BJ (cell line): ENCODE data around the gene MAGI1. TPM values are rescaled to one million over a fixed set of nuclear protein-coding genes. Genes with fewer than 3 reads are reported as not detected.

Experiments
- CTCF ChIA-PET: fragments of 350-600 bp; formaldehyde crosslinking; extraction: SDS; loops from one replicate; lab custom pipeline; 2021; ENCODE audit warnings: antibody characterized with exemption, inconsistent platforms; lab: Yijun Ruan, JAX
- POLR2A ChIA-PET: fragments of 300-600 bp; sonication (Branson Sonifier 250); formaldehyde crosslinking; extraction: SDS; loops from one replicate; lab custom pipeline; 2021; ENCODE audit warnings: antibody characterized with exemption; lab: Charles Lee
- DNase-seq: peaks from one replicate; pipeline ENCODE4 v3.0.0-alpha.2; 2011; ENCODE audit warnings: low read depth
- H3K27me3 ChIP-seq: 2 replicates; pipeline ENCODE4 v1.6.0; 2011; ENCODE audit warnings: low read length; ENCODE audit not compliant: control insufficient read depth, insufficient read depth
- H3K36me3 ChIP-seq: 2 replicates; pipeline ENCODE4 v1.5.1; 2011; ENCODE audit warnings: low read length; ENCODE audit not compliant: control insufficient read depth, insufficient read depth
- H3K4me3 ChIP-seq: 2 replicates; pipeline ENCODE4 v1.5.1; 2011; ENCODE audit warnings: low read depth, mild to moderate bottlenecking, control low read depth, low read length
- CTCF ChIP-seq: IDR thresholded peaks from 2 replicates; pipeline ENCODE4 v1.5.1; 2011; ENCODE audit warnings: low read depth, mild to moderate bottlenecking, control low read depth, inconsistent platforms, low read length, moderate library complexity; ENCODE audit not compliant: insufficient read depth
- polyA plus RNA-seq: library from polyadenylated mRNA; depleted of rRNA; stranded (reverse); fragments of >200 nt; gene quantifications from 2 replicates; pipeline ENCODE4 v1.2.3, GENCODE V29; 2011

The MAGI1 gene
- polyA plus RNA-seq, 1 experiment: 14.4 TPM

- TF ChIP-seq CTCF: no peak
- ChIA-PET POLR2A (no interaction called here), CTCF (interaction anchor here (0.6 to 3.3 kb wide), 5 partner anchors 10 to 475 kb away, joined by 3 to 14 read pairs (median 4); no protein-coding TSS in a partner anchor)
- no peaks in the 10 kb centered on the region for H3K36me3 ChIP-seq
- no peak for DNase-seq
- no peaks in the 10 kb centered on the region for H3K27me3 ChIP-seq
- H3K4me3 ChIP-seq: no peak overlapping the region
These were observed 366.7 kb downstream of the MAGI1 start for GRCh38 chr3:65672061-65672460.

DNA sequence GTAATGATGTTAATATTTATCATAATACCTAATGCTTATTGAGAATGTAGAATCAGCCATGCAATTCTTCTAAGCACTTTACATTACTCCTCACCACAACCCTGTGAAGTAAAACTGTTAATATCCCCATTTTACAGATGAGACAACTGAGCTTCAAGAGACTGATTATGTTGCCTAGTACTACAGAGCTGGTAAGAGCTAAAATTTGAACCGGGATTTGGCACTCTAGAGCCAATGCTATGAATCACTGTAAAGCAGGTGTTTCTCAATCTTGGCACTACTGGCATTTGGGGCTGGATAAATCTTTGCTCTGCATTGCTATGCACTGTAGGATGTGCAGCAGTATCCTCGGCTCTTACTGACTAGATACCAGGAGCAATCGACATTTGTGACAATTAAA lies 367.7 kb downstream of the MAGI1 start:
- TF ChIP-seq CTCF: no peak
- no peak for DNase-seq
- Histone ChIP-seq H3K27me3 (no peaks in the 10 kb centered on the region), H3K36me3 (no peaks in the 10 kb centered on the region), H3K4me3 (no peak overlapping the region)
- ChIA-PET CTCF (interaction anchor here (0.6 to 3.3 kb wide), 6 partner anchors 11 to 1139 kb away, joined by 3 to 14 read pairs (median 4); no protein-coding TSS in a partner anchor), POLR2A (no interaction called here)

DNA sequence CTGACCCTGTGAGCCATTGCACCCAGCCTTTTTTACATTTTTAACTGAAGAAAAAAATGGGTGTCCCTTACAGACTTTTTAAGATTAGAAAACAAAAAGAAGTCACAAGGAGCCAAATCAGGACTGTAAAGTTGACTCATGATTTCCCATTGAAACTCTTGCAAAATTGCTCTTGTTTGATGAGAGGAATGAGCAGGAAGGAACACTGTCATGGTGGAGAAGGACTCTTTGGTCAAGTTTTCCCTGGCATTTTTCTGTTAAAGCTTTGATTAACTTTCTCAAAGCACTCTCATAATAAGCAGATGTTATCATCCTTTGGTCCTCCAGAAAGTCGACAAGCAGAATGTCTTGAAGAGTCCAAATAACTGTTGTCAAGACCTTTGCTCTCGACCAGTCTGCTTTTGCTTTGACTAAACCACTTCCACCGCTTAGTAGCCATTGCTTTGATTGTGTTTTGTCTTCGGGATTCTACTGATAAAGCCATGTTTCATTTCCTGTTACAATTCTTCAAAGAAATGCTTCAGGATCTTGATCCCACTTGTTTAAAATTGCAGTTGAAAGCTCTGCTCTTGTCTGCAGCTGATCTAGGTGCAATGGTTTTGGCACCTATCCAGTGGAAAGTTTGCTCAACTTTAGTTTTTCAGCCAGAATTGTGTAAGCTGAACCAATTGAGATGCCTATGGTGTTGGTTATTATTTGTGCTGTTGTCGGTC lies 369.4 kb downstream of the MAGI1 start:
- H3K27me3 ChIP-seq: no peaks in the 10 kb centered on the region
- H3K4me3 ChIP-seq: no peak overlapping the region
- CTCF ChIA-PET: interaction anchor here (1.0 kb wide), 1 partner anchor 9 kb away, joined by 3 read pairs; no protein-coding TSS in a partner anchor
- POLR2A ChIA-PET: no interaction called here
- DNase-seq: no peak
- no peaks in the 10 kb centered on the region for H3K36me3 ChIP-seq
- no peak for TF ChIP-seq CTCF

GRCh38 chr3:65667963-65668362 lies 370.8 kb downstream of the MAGI1 start:
- Histone ChIP-seq H3K36me3 (no peaks in the 10 kb centered on the region), H3K4me3 (no peak overlapping the region), H3K27me3 (no peaks in the 10 kb centered on the region)
- DNase-seq: no peak
- TF ChIP-seq CTCF: no peak
- CTCF ChIA-PET: no interaction called here
- POLR2A ChIA-PET: no interaction called here

- DNase-seq: no peak
- H3K4me3 ChIP-seq: no peak overlapping the region
- POLR2A ChIA-PET: no interaction called here
- H3K27me3 ChIP-seq: no peaks in the 10 kb centered on the region
- no peak for TF ChIP-seq CTCF
- CTCF ChIA-PET: no interaction called here
- no peaks in the 10 kb centered on the region for H3K36me3 ChIP-seq
These were observed 372.1 kb downstream of the MAGI1 start for GRCh38 chr3:65666448-65667091.
